Activated naive CD4-positive, alpha-beta T cell treated with anti-CD3 and anti-CD28 coated beads for 36 hours (primary cell): ENCODE data around the gene COX8A. TPM values are rescaled to one million over a fixed set of nuclear protein-coding genes. Genes with fewer than 3 reads are reported as not detected.

Source experiments
- CTCF ChIA-PET: fragments of 350-600 bp; sonication (Branson Sonifier 250); formaldehyde crosslinking; loops from one replicate; lab custom pipeline; 2021; ENCODE audit warnings: antibody characterized with exemption; lab: Charles Lee
- DNase-seq: peaks from one replicate; pipeline ENCODE4 v3.0.0-alpha.2; 2020
- H3K27ac Mint-ChIP-seq: one replicate; pipeline ENCODE4 v1.8.0; 2021; ENCODE audit warnings: mild to moderate bottlenecking, mixed read lengths
- H3K27me3 Mint-ChIP-seq: one replicate; pipeline ENCODE4 v1.8.0; 2021; ENCODE audit warnings: low read depth, mixed read lengths
- H3K36me3 Mint-ChIP-seq: one replicate; pipeline ENCODE4 v1.8.0; 2021; ENCODE audit warnings: low read depth, mixed read lengths
- H3K4me1 Mint-ChIP-seq: one replicate; pipeline ENCODE4 v1.8.0; 2021; ENCODE audit warnings: low read depth, mixed read lengths
- H3K4me3 Mint-ChIP-seq: one replicate; pipeline ENCODE4 v1.8.0; 2021; ENCODE audit warnings: mild to moderate bottlenecking, moderate library complexity, mixed read lengths
- H3K9me3 Mint-ChIP-seq: one replicate; pipeline ENCODE4 v1.8.0; 2021; ENCODE audit warnings: mixed read lengths
- intact Hi-C: fragments of 100-400 bp; cut with micrococcal nuclease; formaldehyde crosslinking; loops from one replicate; pipeline ENCODE4 v1.15.1; 2023
- total RNA-seq, 2 experiments: library from RNA; stranded (reverse); gene quantifications; one replicate each; pipeline ENCODE4 v1.2.3, GENCODE V29; 2021

COX8A gene
- total RNA-seq, 2 experiments from 2014 or later: 669 to 675 TPM

DNA sequence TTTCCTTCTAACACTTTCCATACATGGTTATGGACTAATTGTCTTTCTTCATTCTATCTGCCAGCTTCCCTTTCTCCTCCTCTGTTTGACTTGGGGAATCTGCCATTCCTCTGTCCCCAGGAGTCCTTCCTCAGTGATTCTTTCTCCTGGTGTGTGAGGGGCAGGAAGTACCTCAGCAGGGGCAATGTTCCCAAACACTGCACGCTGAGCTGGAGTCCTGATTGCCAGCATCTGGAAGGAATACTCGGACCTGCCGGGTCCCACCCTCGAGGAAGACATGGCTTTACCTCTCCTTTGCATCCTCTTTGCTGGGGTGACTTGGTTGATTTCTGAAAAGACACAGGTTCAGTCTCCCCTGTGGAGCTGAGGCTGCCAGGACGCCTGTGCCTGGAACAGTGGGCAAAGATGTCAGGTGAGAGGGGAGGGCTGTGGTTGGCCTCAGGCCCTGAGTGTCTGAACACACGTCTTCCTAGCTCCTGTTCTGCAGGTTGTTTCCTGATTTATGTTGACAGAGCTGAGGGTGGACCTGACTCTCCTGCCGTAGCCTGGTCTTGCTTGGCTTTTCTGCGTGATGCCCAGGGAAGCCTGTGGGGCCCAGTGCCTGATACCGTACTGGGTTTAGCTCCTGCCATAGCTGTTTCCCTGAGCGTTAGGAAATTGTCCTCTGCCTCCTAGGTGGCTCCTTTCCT is 4.3 kb downstream of the COX8A start:
- peaks cover 22% of the 10 kb centered on the region for H3K36me3 Mint-ChIP-seq
- H3K27ac Mint-ChIP-seq: no peak overlapping the region
- no peak for DNase-seq
- CTCF ChIA-PET: interaction anchor here (0.7 kb wide), 1 partner anchor 120 kb away, joined by 3 read pairs; no protein-coding TSS in a partner anchor
- peak overlapping the region; percentile 2 for H3K4me3 Mint-ChIP-seq
- H3K9me3 Mint-ChIP-seq: no peaks in the 10 kb centered on the region
- peaks cover 32% of the 10 kb centered on the region for H3K4me1 Mint-ChIP-seq
- no peaks in the 10 kb centered on the region for H3K27me3 Mint-ChIP-seq
- intact Hi-C loops: no loop called here

DNA sequence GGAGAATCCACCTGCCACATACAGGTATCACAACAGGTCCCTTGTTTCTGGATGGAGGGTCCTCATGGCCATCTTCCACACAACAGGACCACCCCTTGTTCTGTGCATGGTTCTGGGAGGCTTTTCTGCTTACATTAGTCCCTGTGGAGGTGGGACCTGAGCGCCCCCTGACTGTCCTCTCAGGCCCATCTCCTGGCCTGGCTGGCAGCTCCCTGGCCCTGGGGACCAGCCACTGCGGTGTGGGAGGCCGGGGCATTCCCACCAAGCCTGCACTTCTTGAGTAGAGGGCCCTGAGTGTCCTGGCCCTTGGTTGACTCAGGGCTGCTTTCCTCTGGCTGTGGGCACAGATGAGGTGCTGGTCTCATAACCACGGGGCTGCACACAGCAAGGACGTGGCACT is 5.0 kb downstream of the COX8A start:
- Mint-ChIP-seq H3K27ac (no peak overlapping the region), H3K9me3 (no peaks in the 10 kb centered on the region), H3K27me3 (no peaks in the 10 kb centered on the region), H3K4me1 (peaks cover 28% of the 10 kb centered on the region), H3K36me3 (peaks cover 21% of the 10 kb centered on the region), H3K4me3 (no peak overlapping the region)
- intact Hi-C loops: no loop called here
- CTCF ChIA-PET: no interaction called here
- DNase-seq: no peak

DNA sequence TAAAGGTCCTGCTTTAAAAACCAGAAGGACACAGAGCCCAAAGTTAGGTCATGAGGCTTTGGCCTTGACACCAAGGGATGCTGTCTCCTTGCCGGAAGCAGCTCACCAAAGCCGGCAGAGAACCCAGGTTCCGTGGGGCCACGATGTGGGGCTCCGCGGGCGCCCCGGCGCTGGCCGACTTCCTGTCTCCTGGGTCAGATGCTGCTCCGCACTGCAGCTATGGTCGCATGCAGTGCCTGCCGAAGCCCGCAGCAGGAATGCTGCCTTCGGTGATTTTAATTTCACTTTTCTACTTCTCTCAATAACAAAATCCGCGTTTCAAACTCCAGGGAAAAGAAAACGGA is 11.4 kb downstream of the COX8A start:
- peak; percentile 76 for DNase-seq
- no peaks in the 10 kb centered on the region for H3K27me3 Mint-ChIP-seq
- H3K4me3 Mint-ChIP-seq: peak overlapping the region; percentile 94
- intact Hi-C loops: loop anchor here (1.0 to 5.0 kb wide), 2 partner anchors 11 to 68 kb away; partner anchors contain the start of genes COX8A and RCOR2
- CTCF ChIA-PET: interaction anchor here (0.7 kb wide), 2 partner anchors 15 to 149 kb away, joined by 3 read pairs; no protein-coding TSS in a partner anchor
- H3K27ac Mint-ChIP-seq: peak overlapping the region; percentile 93
- no peaks in the 10 kb centered on the region for H3K9me3 Mint-ChIP-seq
- peaks cover 17% of the 10 kb centered on the region for H3K36me3 Mint-ChIP-seq
- peaks cover 33% of the 10 kb centered on the region for H3K4me1 Mint-ChIP-seq

DNA sequence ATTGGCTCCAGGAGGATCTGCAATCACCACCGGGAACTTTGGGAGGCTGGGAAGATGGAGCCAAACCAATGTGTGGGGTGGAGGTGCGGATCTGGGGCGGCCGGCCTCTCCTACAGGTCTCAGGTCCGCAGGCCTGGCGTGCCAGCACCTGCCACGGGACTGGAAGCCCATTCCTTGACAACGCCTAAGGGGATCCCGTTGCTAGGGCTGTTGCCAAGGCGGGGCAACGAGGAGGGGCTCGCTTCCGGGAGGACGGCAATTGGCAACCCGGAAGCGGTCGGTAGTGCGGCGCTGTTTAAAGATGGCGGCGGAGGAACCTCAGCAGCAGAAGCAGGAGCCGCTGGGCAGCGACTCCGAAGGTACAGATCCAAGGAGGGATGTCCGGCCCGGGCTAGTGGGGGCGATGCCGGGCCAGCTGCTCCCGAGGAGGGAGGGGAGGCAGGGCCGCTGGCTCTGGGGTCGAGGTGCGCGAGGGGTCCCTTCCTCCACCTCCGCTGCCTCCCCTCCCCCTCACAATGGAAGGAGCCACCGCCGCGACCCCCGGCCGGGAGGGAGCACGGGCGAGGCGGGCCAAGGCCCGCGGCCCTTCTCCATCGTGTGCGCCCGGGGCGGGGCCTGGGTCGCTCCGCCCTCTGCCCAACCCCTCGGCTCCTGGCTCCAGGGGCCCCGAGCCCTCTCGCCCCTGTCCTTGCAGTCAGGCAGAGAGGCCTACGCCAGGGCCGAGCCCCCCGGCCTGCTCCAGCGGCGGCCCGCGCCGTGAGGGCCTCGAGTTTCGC is 11.9 kb downstream of the COX8A start, which contains the start of gene OTUB1:
Gene OTUB1 (plus strand): TSS at position 283 of the 776 bp plus-strand sequence. CDS start 19 bp downstream, at position 302.
- Mint-ChIP-seq H3K9me3 (no peaks in the 10 kb centered on the region), H3K4me3 (peak within 1 kb of the TSS; percentile 94), H3K27me3 (no peaks in the 10 kb centered on the region), H3K36me3 (peaks cover 17% of the 10 kb centered on the region), H3K27ac (peak within 1 kb of the TSS; percentile 93), H3K4me1 (peaks cover 30% of the 10 kb centered on the region)
- CTCF ChIA-PET: interaction anchor here (0.7 to 2.0 kb wide), 3 partner anchors 14 to 150 kb away, joined by 3 to 11 read pairs (median 3); no protein-coding TSS in a partner anchor
- peak; percentile 91 for DNase-seq
- intact Hi-C loops: loop anchor here (1.0 to 5.0 kb wide), 2 partner anchors 12 to 69 kb away; partner anchors contain the start of genes COX8A and RCOR2

DNA sequence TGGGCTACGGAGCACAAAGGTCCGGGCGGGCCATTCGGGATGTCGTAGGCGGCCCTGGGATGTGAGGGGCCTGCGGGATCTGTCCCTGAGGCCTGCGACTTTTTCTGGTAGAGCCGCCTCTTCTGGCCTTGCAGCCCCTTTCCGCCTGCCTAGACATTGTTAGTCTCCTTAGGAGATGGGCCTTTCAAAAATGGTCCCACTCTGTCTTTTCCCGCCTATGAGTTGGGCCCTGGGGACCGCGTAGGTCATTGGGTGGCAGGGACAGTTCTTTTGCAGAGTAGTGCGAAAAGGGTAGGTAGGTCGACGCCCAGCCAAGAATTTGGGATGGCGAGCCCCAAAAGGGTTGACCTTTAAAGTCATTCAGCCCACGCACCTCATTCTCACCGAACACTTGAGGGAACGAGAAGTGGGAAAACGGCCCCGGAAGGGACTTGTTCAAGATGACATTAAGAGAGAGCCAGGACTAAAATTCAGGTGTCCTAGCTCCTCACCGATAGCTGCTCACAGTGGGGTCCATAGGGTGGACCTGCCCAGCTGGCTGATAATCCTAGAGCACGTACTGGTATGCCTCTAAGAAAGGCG is 12.6 kb downstream of the COX8A start:
- CTCF ChIA-PET: interaction anchor here (1.0 to 2.0 kb wide), 2 partner anchors 13 to 149 kb away, joined by 4 to 11 read pairs; no protein-coding TSS in a partner anchor
- peak overlapping the region; percentile 68 for H3K4me3 Mint-ChIP-seq
- no peaks in the 10 kb centered on the region for H3K9me3 Mint-ChIP-seq
- H3K4me1 Mint-ChIP-seq: peaks cover 29% of the 10 kb centered on the region
- H3K27ac Mint-ChIP-seq: no peak overlapping the region
- DNase-seq: no peak
- intact Hi-C loops: loop anchor here (1.0 to 5.0 kb wide), 2 partner anchors 13 to 70 kb away; partner anchors contain the start of genes COX8A and RCOR2
- peaks cover 23% of the 10 kb centered on the region for H3K36me3 Mint-ChIP-seq
- H3K27me3 Mint-ChIP-seq: no peaks in the 10 kb centered on the region

DNA sequence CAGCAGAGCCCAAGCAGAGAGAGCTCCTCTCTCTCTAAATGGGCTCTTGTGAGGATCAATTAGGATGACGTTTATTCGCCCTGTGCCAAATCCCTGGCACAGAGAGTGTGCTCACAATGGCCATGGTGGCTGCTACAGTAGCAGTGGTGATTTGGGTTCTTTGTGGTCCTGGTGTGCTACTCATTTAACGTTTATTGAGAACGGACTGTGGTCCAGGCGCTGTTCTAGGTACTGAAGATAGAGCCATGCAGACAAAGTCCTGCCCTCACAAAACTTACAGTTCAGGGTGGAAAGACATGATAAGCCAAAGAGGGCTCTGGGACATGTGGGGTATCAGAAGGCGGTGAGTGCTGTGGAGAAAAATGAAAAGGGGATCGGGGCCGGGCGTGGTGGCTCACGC is 17.1 kb downstream of the COX8A start:
- Mint-ChIP-seq H3K27me3 (no peaks in the 10 kb centered on the region), H3K4me1 (peaks cover 22% of the 10 kb centered on the region), H3K4me3 (no peak overlapping the region), H3K36me3 (peaks cover 33% of the 10 kb centered on the region), H3K9me3 (no peaks in the 10 kb centered on the region), H3K27ac (no peak overlapping the region)
- no peak for DNase-seq
- intact Hi-C loops: no loop called here
- CTCF ChIA-PET: interaction anchor here (1.7 kb wide), 1 partner anchor 9 kb away, joined by 10 read pairs; no protein-coding TSS in a partner anchor

DNA sequence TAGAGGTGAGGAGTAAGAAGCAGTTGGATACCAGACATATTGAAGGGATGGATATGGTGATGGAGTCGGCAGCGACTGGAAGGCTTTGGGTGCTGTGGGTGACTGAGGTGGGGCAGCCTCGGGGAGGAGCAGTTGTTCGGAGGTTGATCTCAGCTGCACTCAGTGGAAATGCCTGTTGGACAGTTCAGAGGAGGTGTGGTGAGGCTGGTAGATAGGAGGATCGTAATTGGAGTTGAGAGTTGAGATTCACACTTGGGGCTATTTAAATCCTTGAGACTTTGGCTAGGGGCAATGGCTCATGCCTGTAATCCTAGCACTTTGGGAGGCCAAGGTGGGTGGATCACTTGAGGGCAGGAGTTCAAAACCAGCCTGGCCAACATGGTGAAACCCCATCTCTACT is 18.7 kb downstream of the COX8A start:
- Mint-ChIP-seq H3K4me1 (peaks cover 12% of the 10 kb centered on the region), H3K36me3 (peaks cover 40% of the 10 kb centered on the region), H3K9me3 (no peaks in the 10 kb centered on the region), H3K4me3 (no peak overlapping the region), H3K27me3 (no peaks in the 10 kb centered on the region), H3K27ac (no peak overlapping the region)
- DNase-seq: no peak
- CTCF ChIA-PET: no interaction called here
- intact Hi-C loops: no loop called here

DNA sequence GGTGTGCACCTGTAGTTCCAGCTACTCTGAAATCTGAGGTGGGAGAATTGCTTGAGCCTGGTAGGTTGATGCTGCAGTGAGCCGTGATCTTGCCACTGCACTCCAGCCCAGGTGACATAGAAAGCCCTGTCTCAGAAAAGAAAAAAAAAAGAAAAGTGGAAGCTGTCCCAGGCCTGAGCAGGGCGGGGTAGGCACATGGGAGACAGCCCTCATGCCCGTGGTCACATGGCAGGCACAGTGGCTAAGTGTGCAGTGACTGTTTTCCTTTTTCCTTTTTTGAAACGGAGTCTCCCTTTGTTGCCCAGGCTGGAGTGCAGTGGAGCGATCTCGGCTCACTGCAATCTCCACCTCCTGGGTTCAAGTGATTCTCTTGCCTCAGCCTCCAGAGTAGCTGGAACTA is 19.6 kb downstream of the COX8A start:
- Mint-ChIP-seq H3K4me3 (no peak overlapping the region), H3K27ac (no peak overlapping the region), H3K9me3 (no peaks in the 10 kb centered on the region), H3K27me3 (no peaks in the 10 kb centered on the region), H3K36me3 (peaks cover 35% of the 10 kb centered on the region), H3K4me1 (peaks cover 7% of the 10 kb centered on the region)
- no peak for DNase-seq
- intact Hi-C loops: no loop called here
- CTCF ChIA-PET: interaction anchor here (1.2 kb wide), 1 partner anchor 25 kb away, joined by 4 read pairs; no protein-coding TSS in a partner anchor

DNA sequence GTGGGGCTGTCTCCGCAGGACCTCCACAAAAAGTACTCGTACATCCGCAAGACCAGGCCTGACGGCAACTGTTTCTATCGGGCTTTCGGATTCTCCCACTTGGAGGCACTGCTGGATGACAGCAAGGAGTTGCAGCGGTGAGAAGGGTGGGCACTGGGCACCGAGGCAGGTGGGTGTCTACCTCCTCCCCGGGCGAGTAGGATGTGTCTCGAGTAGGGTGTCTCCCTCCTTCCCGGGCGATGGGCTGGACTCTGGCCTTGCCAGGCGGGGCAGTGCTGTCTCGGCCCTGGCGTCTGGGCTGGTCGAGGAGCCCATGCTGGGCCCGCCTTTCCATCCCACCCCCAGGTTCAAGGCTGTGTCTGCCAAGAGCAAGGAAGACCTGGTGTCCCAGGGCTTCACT is 22.1 kb downstream of the COX8A start:
- DNase-seq: no peak
- Mint-ChIP-seq H3K9me3 (no peaks in the 10 kb centered on the region), H3K27ac (no peak overlapping the region), H3K4me3 (no peak overlapping the region), H3K36me3 (peaks cover 23% of the 10 kb centered on the region), H3K4me1 (peaks cover 10% of the 10 kb centered on the region), H3K27me3 (peaks cover 3% of the 10 kb centered on the region)
- intact Hi-C loops: no loop called here
- CTCF ChIA-PET: no interaction called here

DNA sequence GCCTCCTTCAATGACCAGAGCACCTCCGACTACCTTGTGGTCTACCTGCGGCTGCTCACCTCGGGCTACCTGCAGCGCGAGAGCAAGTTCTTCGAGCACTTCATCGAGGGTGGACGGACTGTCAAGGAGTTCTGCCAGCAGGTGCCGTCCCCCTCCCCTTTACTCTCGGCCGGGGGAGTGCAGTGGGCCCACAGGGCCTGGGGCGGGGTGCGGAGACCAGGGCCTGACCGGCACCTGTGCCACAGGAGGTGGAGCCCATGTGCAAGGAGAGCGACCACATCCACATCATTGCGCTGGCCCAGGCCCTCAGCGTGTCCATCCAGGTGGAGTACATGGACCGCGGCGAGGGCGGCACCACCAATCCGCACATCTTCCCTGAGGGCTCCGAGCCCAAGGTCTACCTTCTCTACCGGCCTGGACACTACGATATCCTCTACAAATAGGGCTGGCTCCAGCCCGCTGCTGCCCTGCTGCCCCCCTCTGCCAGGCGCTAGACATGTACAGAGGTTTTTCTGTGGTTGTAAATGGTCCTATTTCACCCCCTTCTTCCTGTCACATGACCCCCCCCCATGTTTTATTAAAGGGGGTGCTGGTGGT is 22.8 kb downstream of the COX8A start:
- Mint-ChIP-seq H3K4me3 (no peak overlapping the region), H3K27me3 (peaks cover 3% of the 10 kb centered on the region), H3K36me3 (peaks cover 19% of the 10 kb centered on the region), H3K4me1 (peaks cover 8% of the 10 kb centered on the region), H3K27ac (no peak overlapping the region), H3K9me3 (no peaks in the 10 kb centered on the region)
- intact Hi-C loops: no loop called here
- no peak for DNase-seq
- CTCF ChIA-PET: no interaction called here

DNA sequence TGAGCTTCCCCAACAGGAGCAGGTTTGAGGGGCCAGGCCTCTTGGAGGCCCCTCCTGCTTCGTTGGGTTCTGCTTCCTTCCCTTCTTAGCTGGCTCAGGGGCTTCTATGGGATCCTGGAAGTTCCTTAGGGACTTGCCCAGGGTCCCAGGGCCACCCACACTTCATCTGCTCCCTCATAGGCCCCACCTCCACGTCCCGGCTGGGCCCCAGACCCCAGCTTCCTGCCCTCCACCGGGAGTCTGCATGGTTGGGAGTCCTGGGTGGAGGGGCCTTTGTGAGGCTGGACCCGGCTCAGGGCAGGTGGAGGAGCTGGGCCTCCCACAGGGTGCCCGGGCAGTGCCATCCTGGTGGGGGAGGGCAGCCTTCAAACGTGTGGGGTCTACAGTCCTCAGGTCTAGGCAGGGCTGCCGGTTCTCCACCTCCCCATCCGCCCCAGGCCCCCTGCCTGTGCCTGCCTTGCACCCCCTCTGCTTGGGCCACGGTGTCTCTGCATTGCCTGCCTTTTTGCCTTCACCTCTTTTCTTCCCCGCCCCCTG is 23.4 kb downstream of the COX8A start:
- CTCF ChIA-PET: no interaction called here
- Mint-ChIP-seq H3K27me3 (peaks cover 3% of the 10 kb centered on the region), H3K4me3 (no peak overlapping the region), H3K36me3 (peaks cover 19% of the 10 kb centered on the region), H3K9me3 (no peaks in the 10 kb centered on the region), H3K27ac (no peak overlapping the region), H3K4me1 (peaks cover 8% of the 10 kb centered on the region)
- DNase-seq: no peak
- intact Hi-C loops: no loop called here
